SK-N-MC (cell line): ENCODE measurements around the gene ZFP92.

ENCODE experiments used
- EZH2 ChIP-seq: fragments of 200-600 bp; sonication (generic); IDR thresholded peaks from one replicate; pipeline ENCODE4 v1.6.1; 2017; ENCODE audit warnings: antibody characterized with exemption
- POLR2AphosphoS5 ChIP-seq: IDR thresholded peaks from 2 replicates; pipeline ENCODE4 v1.6.1; 2012; ENCODE audit warnings: mild to moderate bottlenecking, low read depth, low read length, borderline replicate concordance

GRCh38 chrX:153407736-153408135 lies 3.5 kb upstream of the ZFP92 start:
- TF ChIP-seq POLR2AphosphoS5 (no peak), EZH2 (no peak)
